Gastroesophageal sphincter (tissue), 4 donors: ENCODE results near the gene EFNA2. TPM values are rescaled to one million over a fixed set of nuclear protein-coding genes. Genes with fewer than 3 reads are reported as not detected.

Experiments
- ATAC-seq: fragments of 150-250 bp; one replicate; pipeline ENCODE4 v1.9.1; 2016; ENCODE audit warnings: mild to moderate bottlenecking, moderate library complexity
- H3K27ac ChIP-seq, 4 donors: fragments of 200-600 bp; sonication (generic) in 3 of 4; 1 replicate in 3 of 4; 2 replicates in 1 of 4; pipeline ENCODE4 v1.5.1; 2016 to 2019
- H3K27me3 ChIP-seq: fragments of 200-600 bp; sonication (generic); one replicate; pipeline ENCODE4 v1.5.1; 2019
- H3K36me3 ChIP-seq, 2 donors: fragments of 200-600 bp; sonication (generic); one replicate each; pipeline ENCODE4 v1.5.1; 2019; ENCODE audit warnings: control low read depth in 1 of 2
- H3K4me1 ChIP-seq, 3 donors: fragments of 200-600 bp; sonication (generic); 1 replicate in 2 of 3; 2 replicates in 1 of 3; pipeline ENCODE4 v1.5.1; 2016 to 2019; ENCODE audit warnings: control low read depth in 2 of 3
- H3K4me3 ChIP-seq, 2 donors: fragments of 200-600 bp; sonication (generic); one replicate each; pipeline ENCODE4 v1.5.1; 2019; ENCODE audit warnings: mild to moderate bottlenecking in 1 of 2, moderate library complexity in 1 of 2
- H3K9me3 ChIP-seq, 3 donors: fragments of 200-600 bp; sonication (generic); one replicate each; pipeline ENCODE4 v1.5.1; 2017 to 2019; ENCODE audit warnings: control low read depth in 2 of 3
- CTCF ChIP-seq, 4 experiments: fragments of 200-600 bp in 2 of 4; fragments of 450-650 bp in 2 of 4; sonication (generic) in 1 of 4; IDR thresholded peaks; one replicate each; pipeline ENCODE4 v1.5.1; 2017 to 2019; ENCODE audit warnings: antibody characterized with exemption in 4 of 4, mild to moderate bottlenecking in 2 of 4, moderate library complexity in 2 of 4
- EP300 ChIP-seq: sonication (generic); formaldehyde crosslinking; IDR thresholded peaks from one replicate; pipeline ENCODE4 v1.6.1; 2017; ENCODE audit warnings: antibody characterized with exemption, mild to moderate bottlenecking
- POLR2A ChIP-seq, 2 donors: fragments of 450-650 bp; IDR thresholded peaks; one replicate each; pipeline ENCODE4 v1.6.1; 2017; ENCODE audit warnings: antibody characterized with exemption in 2 of 2, mild to moderate bottlenecking in 2 of 2, moderate library complexity in 1 of 2
- POLR2AphosphoS5 ChIP-seq: sonication (generic); formaldehyde crosslinking; IDR thresholded peaks from one replicate; pipeline ENCODE4 v1.6.1; 2017; ENCODE audit warnings: antibody characterized with exemption
- WGBS, 2 donors: methylation state at CpG; one replicate each; pipeline ENCODE4 v1.1.5; 2018; ENCODE audit warnings: low coverage in 1 of 2; 5-methylcytosine and 5-hydroxymethylcytosine counted together
- total RNA-seq, 4 donors: library from RNA; depleted of rRNA; stranded (reverse); fragments of >200 nt; gene quantifications; one replicate each; pipeline ENCODE4 v1.1.0, GENCODE V29; 2016

EFNA2 gene
- total RNA-seq, 4 donors from 2014 or later: not detected

- peaks cover 34% of the 10 kb centered on the region for H3K27me3 ChIP-seq
- TF ChIP-seq EP300 (no peak), POLR2AphosphoS5 (no peak), POLR2A (IDR thresholded peaks at IDR 0.05) (no peak), CTCF (IDR thresholded peaks at IDR 0.05) (no peak)
- H3K27ac ChIP-seq: no peak overlapping the region
- 100% methylated on average over 1 of the region's 38 CpGs; no CpG with 5 or more reads in 1 of the 2 donors for WGBS, 2 donors
- no peaks in the 10 kb centered on the region for H3K36me3 ChIP-seq
- H3K4me1 ChIP-seq: no peaks in the 10 kb centered on the region
- ATAC-seq: no peak
- no peak overlapping the region for H3K4me3 ChIP-seq
- H3K9me3 ChIP-seq: no peaks in the 10 kb centered on the region
Observed at GRCh38 chr19:1307320-1307719, 21.6 kb downstream of the EFNA2 start.

- TF ChIP-seq EP300 (no peak), CTCF (IDR thresholded peaks at IDR 0.05) (no peak), POLR2A (IDR thresholded peaks at IDR 0.05) (no peak), POLR2AphosphoS5 (no peak)
- Histone ChIP-seq H3K4me1 (no peaks in the 10 kb centered on the region), H3K4me3 (no peak overlapping the region), H3K27ac (no peak overlapping the region), H3K36me3 (no peaks in the 10 kb centered on the region), H3K27me3 (peaks cover 39% of the 10 kb centered on the region), H3K9me3 (no peaks in the 10 kb centered on the region)
- no peak for ATAC-seq
- 90% methylated on average over 3 of the region's 20 CpGs; no CpG with 5 or more reads in 1 of the 2 donors for WGBS, 2 donors
Observed at GRCh38 chr19:1307755-1308303, 22.2 kb downstream of the EFNA2 start.

DNA sequence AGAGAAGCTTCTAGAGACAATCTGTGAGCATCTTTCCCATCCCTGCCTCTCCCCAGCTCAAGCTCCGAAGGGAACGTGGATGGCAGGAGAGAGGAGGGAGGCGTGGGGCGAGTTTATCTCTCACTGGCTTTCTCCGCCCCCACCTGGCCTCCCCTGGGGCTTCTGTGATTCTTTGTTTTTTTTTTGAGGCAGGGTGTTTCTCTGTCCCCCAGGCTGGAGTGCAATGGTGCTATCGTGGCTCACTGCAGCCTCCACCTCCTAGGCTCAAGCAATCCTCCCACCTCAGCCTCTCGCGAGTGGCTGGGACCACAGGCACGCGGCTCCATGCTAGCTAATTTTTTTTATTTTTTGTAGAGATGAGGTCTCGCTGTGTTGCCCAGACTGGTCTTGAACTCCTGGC is 23.0 kb downstream of the EFNA2 start:
- TF ChIP-seq POLR2A (IDR thresholded peaks at IDR 0.05) (no peak), CTCF (IDR thresholded peaks at IDR 0.05) (no peak), POLR2AphosphoS5 (no peak), EP300 (no peak)
- H3K27me3 ChIP-seq: peaks cover 48% of the 10 kb centered on the region
- H3K4me1 ChIP-seq: no peaks in the 10 kb centered on the region
- H3K9me3 ChIP-seq: no peaks in the 10 kb centered on the region
- no peak for ATAC-seq
- H3K4me3 ChIP-seq: no peak overlapping the region
- no peak overlapping the region for H3K27ac ChIP-seq
- H3K36me3 ChIP-seq: no peaks in the 10 kb centered on the region
- WGBS, 2 donors: 44 to 87% methylated on average over 5 to 11 of the region's 11 CpGs

- ATAC-seq: no peak
- peaks cover 63% of the 10 kb centered on the region for H3K27me3 ChIP-seq
Observed at GRCh38 chr19:1309977-1310852, 24.5 kb downstream of the EFNA2 start.

More at GRCh38 chr19:1309977-1310852, 24.5 kb downstream of the EFNA2 start:
- Histone ChIP-seq H3K9me3 (no peaks in the 10 kb centered on the region), H3K36me3 (no peaks in the 10 kb centered on the region), H3K4me1 (no peaks in the 10 kb centered on the region), H3K27ac (no peak overlapping the region), H3K4me3 (no peak overlapping the region)
- TF ChIP-seq CTCF (IDR thresholded peaks at IDR 0.05) (no peak), EP300 (no peak), POLR2AphosphoS5 (no peak), POLR2A (IDR thresholded peaks at IDR 0.05) (no peak)
- 51 to 63% methylated on average over 7 of the region's 28 CpGs for WGBS, 2 donors
